Measurements from ENCODE around the gene RARS2.

Gene RARS2

GRCh38 chr6:87481931-87482330 is 107.9 kb downstream of the RARS2 start:
- no peak for DNase-seq
- H3F3A ChIP-seq (ENCODE audit: insufficient read depth, low read length): no peaks in the 10 kb centered on the region
- H3K4me3 ChIP-seq (ENCODE audit: low read length): no peak overlapping the region
- H3K9ac ChIP-seq (ENCODE audit: low read length): no peak overlapping the region
- no peaks in the 10 kb centered on the region for H3K9me2 ChIP-seq (replicated peaks; ENCODE audit: insufficient read depth, low read length)
- no peak for TF ChIP-seq EZH2phosphoT487 (IDR thresholded peaks at IDR 0.05; ENCODE audit: low read length)
- TF ChIP-seq, protein P1, sequence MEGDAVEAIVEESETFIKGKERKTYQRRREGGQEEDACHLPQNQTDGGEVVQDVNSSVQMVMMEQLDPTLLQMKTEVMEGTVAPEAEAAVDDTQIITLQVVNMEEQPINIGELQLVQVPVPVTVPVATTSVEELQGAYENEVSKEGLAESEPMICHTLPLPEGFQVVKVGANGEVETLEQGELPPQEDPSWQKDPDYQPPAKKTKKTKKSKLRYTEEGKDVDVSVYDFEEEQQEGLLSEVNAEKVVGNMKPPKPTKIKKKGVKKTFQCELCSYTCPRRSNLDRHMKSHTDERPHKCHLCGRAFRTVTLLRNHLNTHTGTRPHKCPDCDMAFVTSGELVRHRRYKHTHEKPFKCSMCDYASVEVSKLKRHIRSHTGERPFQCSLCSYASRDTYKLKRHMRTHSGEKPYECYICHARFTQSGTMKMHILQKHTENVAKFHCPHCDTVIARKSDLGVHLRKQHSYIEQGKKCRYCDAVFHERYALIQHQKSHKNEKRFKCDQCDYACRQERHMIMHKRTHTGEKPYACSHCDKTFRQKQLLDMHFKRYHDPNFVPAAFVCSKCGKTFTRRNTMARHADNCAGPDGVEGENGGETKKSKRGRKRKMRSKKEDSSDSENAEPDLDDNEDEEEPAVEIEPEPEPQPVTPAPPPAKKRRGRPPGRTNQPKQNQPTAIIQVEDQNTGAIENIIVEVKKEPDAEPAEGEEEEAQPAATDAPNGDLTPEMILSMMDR (IDR thresholded peaks at IDR 0.05; ENCODE audit: low read length): no peak
- TF ChIP-seq EZH2 (optimal IDR thresholded peaks at IDR 0.05; ENCODE audit: low read depth, low read length): no peak
- H3K9me3 ChIP-seq (replicated peaks; ENCODE audit: insufficient read depth, low read length): no peaks in the 10 kb centered on the region
- H3K27ac ChIP-seq (ENCODE audit: low read length): no peak overlapping the region
- H3K27me3 ChIP-seq (replicated peaks; ENCODE audit: insufficient read depth, low read length): no peaks in the 10 kb centered on the region
- H3K79me2 ChIP-seq (ENCODE audit: low read length): 0 out of 2 replicates have a peak, but pooled peaks cover 3% of the 10 kb centered on the region
- no peaks in the 10 kb centered on the region for H3K4me1 ChIP-seq (ENCODE audit: low read length)
- no peaks in the 10 kb centered on the region for H3K36me3 ChIP-seq (replicated peaks; ENCODE audit: insufficient read depth, low read length)
- no peak overlapping the region for H2AFZ ChIP-seq (ENCODE audit: low read length)
- no peak overlapping the region for H3K4me2 ChIP-seq (ENCODE audit: low read depth, low read length)
- H4K20me1 ChIP-seq (ENCODE audit: insufficient read depth, low read length): no peaks in the 10 kb centered on the region

GRCh38 chr6:87473419-87473903 is 116.3 kb downstream of the RARS2 start:
- H3F3A ChIP-seq (ENCODE audit: insufficient read depth, low read length): no peaks in the 10 kb centered on the region
- peak; percentile 60 for DNase-seq
- H3K9me3 ChIP-seq (replicated peaks; ENCODE audit: insufficient read depth, low read length): no peaks in the 10 kb centered on the region
- peak overlapping the region; percentile 80 for H3K4me2 ChIP-seq (ENCODE audit: low read depth, low read length)
- H3K79me2 ChIP-seq (ENCODE audit: low read length): peaks cover 33% of the 10 kb centered on the region
- no peaks in the 10 kb centered on the region for H3K27me3 ChIP-seq (replicated peaks; ENCODE audit: insufficient read depth, low read length)
- peak overlapping the region; percentile 63; the same call in 1 of the 2 replicates for H3K27ac ChIP-seq (ENCODE audit: low read length)
- no peaks in the 10 kb centered on the region for H4K20me1 ChIP-seq (ENCODE audit: insufficient read depth, low read length)
- H3K9ac ChIP-seq (ENCODE audit: low read length): peak overlapping the region; percentile 81
- H2AFZ ChIP-seq (ENCODE audit: low read length): peak overlapping the region; percentile 97
- H3K4me3 ChIP-seq (ENCODE audit: low read length): peak overlapping the region; percentile 90
- H3K4me1 ChIP-seq (ENCODE audit: low read length): 0 out of 2 replicates have a peak, but pooled peaks cover 3% of the 10 kb centered on the region
- H3K36me3 ChIP-seq (replicated peaks; ENCODE audit: insufficient read depth, low read length): no peaks in the 10 kb centered on the region
- TF ChIP-seq EZH2 (optimal IDR thresholded peaks at IDR 0.05; ENCODE audit: low read depth, low read length) (no peak), EZH2phosphoT487 (IDR thresholded peaks at IDR 0.05; ENCODE audit: low read length) (no peak)
- TF ChIP-seq, protein P1 (IDR thresholded peaks at IDR 0.05; ENCODE audit: low read length): no peak
- H3K9me2 ChIP-seq (replicated peaks; ENCODE audit: insufficient read depth, low read length): no peaks in the 10 kb centered on the region

- no peaks in the 10 kb centered on the region for H3K9me2 ChIP-seq (replicated peaks; ENCODE audit: insufficient read depth, low read length)
- peak within 1 kb of the TSS; percentile 81 for H3K9ac ChIP-seq (ENCODE audit: low read length)
- H4K20me1 ChIP-seq (ENCODE audit: insufficient read depth, low read length): no peaks in the 10 kb centered on the region
- H3K36me3 ChIP-seq (replicated peaks; ENCODE audit: insufficient read depth, low read length): no peaks in the 10 kb centered on the region
- no peaks in the 10 kb centered on the region for H3K9me3 ChIP-seq (replicated peaks; ENCODE audit: insufficient read depth, low read length)
- TF ChIP-seq EZH2 (optimal IDR thresholded peaks at IDR 0.05; ENCODE audit: low read depth, low read length) (no peak), EZH2phosphoT487 (IDR thresholded peaks at IDR 0.05; ENCODE audit: low read length) (no peak)
- TF ChIP-seq, protein P1 (IDR thresholded peaks at IDR 0.05; ENCODE audit: low read length): no peak
- no peaks in the 10 kb centered on the region for H3K27me3 ChIP-seq (replicated peaks; ENCODE audit: insufficient read depth, low read length)
- no peaks in the 10 kb centered on the region for H3F3A ChIP-seq (ENCODE audit: insufficient read depth, low read length)
- 0 out of 2 replicates have a peak, but pooled peaks cover 3% of the 10 kb centered on the region for H3K4me1 ChIP-seq (ENCODE audit: low read length)
- peak within 1 kb of the TSS; percentile 80 for H3K4me2 ChIP-seq (ENCODE audit: low read depth, low read length)
- H3K27ac ChIP-seq (ENCODE audit: low read length): peak within 1 kb of the TSS; percentile 63; the same call in 1 of the 2 replicates
- H3K79me2 ChIP-seq (ENCODE audit: low read length): peaks cover 33% of the 10 kb centered on the region
- peak within 1 kb of the TSS; percentile 97 for H2AFZ ChIP-seq (ENCODE audit: low read length)
- DNase-seq: peak; percentile 79
- H3K4me3 ChIP-seq (ENCODE audit: low read length): peak within 1 kb of the TSS; percentile 90
Measured at GRCh38 chr6:87472525-87473418, 117.0 kb downstream of the RARS2 start, which contains the start of gene SLC35A1. SLC35A1 (plus strand) TSS chr6:87472974; CDS start chr6:87473004, 30 bp downstream.

All from MM.1S (cell line).